ENCODE data around the gene PSMA7.
"Not testable (repeated sequence)": the region's sequence is repeated elsewhere in the genome, so short reads cannot be mapped to it uniquely, and the experiment has no call there.

PSMA7 gene

GRCh38 chr20:62155428-62156253 lies 12.4 kb upstream of the PSMA7 start:
- DNase-seq = no peak

GRCh38 chr20:62151835-62152364 lies 8.7 kb upstream of the PSMA7 start:
- DNase-seq = no peak

DNA sequence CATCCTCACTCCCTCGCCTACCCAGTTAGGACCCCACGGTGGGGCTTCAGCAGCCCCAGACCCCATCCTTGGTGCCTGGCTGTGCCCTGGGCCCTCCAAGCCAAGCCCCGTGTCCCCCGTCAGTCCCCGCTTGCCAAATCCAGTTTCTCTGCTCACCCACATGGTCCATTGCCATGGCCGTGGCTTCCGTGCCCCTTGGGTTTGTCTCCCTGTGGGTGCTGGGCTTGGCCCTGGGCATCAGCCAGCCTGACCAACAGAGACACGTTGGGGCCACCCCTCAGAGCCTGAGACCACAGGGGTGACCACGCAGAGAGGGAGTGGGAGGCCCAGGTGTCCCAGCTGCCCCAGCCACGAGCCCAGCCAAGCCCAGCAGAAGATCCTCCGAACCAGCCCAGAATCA lies 8.0 kb upstream of the PSMA7 start:
- DNase-seq = no peak

- DNase-seq = no peak
Measured at GRCh38 chr20:62150310-62150575, 7.0 kb upstream of the PSMA7 start.

DNA sequence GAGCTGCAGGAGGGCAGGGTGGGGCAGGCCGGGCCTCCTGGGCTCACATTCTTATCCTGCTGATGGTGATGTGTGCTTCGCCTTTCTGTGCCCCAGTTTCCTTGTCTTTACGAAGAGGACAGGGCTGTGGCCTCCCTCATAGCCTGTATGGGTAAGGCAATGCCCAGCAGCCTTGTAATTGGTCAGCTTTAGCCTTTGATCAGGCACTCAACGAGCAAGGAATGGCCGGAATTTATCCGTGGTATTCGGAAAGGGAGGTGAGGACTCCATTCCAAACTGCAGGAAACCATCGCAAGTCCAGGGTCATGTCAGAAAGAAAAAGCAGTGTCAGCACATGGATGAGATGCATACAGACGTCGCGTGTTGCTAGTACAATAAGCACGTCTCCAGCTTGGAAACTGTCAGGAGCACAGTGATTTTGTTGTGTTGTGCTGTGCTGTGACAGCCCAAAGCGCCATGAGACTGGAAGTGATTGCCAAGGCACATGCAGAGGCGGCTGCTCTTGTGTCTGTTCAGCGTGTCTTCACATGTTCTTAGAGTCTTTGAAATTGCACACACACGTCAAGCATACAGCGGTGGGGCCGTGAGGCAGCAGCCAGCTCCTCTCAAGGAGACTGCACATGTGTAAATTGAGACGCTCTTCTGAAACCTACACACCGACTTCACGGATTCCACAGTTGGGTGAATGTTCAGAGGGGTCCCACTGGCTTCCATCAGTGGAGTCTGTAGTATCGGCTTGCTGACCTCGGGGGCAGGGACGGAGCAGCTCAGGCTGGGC lies 6.5 kb upstream of the PSMA7 start:
- DNase-seq = no peak

GRCh38 chr20:62148908-62149314 lies 5.7 kb upstream of the PSMA7 start:
- DNase-seq = no peak

GRCh38 chr20:62148383-62148782 lies 5.2 kb upstream of the PSMA7 start:
- not testable (repeated sequence) for DNase-seq

DNA sequence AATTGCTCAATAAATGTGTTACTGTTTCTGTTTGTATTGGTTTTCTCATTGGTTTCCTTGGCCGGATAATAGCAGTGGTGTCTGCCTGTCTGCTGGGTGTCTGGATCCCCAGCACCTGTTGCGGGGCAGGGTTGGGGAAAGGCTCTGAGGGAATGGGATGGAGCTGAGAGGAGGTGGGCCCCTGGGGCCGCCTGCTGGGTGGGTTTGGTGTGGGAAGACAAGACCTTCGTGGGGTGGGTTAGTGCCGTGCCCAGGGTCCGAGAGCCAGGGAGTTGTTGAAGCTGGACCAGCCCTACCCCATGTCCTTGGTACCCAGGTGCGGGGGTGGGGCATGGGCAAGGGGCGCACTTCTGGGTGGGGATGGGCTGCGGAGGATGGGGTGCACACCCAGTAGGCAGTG lies 4.3 kb upstream of the PSMA7 start:
- no peak for DNase-seq

- no peak for DNase-seq
Measured at GRCh38 chr20:62147125-62147524, 3.9 kb upstream of the PSMA7 start.

GRCh38 chr20:62146019-62146755 lies 3.0 kb upstream of the PSMA7 start:
- DNase-seq = no peak

DNA sequence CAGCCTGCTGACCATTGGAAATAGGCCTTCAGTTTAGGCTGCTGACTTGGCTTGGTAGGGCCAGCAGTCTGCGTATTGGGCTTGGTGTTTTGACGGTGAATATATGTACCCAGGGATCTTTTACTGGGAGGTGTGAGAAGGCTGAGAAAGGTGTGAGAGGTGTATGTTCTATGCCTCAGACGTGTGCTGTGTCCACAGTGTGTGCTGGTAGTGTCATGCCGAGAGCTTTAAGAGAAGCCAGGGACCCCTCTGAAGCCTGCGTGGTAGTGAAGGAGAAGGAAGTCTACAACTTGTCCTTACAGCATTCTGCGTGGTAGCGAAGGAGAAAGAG lies 2.5 kb upstream of the PSMA7 start:
- DNase-seq = no peak

- DNase-seq = peak in 3 of 5 experiments; percentile 30 to 75 (median 47)
Measured at GRCh38 chr20:62143957-62144825, 997 bp upstream of the PSMA7 start.

- DNase-seq = no peak
Measured at GRCh38 chr20:62142252-62143080, 728 bp downstream of the PSMA7 start.

DNA sequence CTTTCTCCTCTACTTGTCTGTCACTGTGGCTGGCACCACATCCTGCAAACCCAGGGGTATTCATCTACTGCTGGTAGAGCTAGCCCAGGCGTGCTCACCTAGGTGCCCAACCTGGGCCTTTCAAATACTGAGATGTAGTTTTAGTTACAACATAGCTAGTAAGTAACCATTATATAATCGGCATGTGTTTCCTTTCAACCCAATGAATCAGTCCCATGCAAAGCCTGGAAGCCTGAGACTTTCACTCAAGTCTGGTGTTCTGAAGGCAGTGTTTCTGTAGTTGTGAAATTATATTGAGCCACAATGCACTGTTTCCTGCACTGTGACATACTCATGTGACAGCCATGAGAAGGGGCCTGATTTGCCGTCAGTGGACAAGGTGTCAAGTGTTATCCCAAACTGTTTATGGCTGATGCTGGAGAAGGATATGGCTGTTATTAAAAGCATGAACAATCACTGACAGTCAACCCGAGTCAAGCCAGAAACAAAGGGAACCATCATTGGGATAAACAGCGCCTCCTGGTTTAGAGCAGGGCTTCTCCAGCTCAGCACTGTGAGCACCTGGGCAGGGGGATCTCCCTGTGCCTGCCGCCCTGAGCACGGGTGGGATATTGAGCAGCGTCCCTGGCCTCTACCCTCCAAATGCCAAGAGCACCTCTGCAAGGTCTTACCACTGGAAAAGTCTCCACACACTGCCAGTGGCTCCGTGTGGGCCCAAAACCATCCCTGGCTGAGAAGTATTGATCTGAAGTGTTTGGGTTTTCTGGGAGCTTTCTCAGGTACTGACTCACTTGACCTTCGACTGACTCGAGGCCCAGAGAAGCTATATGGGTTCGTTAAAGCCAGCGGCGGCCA lies 1.6 kb downstream of the PSMA7 start:
- DNase-seq = peak in 2 of 5 experiments; percentile 70 to 74

DNA sequence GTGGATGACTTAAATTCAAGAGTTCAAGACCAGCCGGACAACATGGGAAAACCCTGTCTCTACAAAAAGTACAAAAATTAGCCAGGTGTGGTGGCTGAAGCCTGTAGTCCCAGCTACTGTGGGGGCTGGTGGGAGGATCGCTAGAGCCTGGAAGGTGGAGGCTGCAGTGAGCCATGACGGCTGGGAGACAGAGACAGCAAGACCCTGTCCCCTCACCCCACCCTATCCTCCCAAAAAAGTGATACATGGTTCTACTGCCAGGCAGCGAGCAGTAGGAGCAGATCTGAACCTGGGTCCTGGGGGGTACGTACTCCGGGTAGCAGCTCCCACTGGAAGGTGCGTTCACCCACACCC lies 2.2 kb downstream of the PSMA7 start:
- no peak for DNase-seq

DNA sequence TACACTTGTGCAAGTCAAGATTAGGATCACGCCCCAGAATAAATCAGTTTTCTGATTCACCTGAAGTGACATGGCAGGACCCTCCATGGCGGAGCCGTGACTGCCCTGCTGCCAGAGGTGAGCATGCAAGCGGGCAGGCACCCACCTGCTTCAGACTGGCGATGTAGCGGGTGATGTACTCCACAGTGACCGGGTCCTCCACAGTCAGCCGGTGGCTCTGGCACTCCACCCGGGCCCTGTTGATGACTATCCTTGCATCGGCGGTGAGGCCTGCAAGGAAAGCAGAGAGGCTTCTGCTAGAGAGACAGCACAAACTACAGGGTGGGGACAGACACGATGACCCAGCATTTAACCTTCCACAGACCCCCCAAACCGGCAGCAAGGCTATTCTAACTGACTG lies 3.6 kb downstream of the PSMA7 start:
- no peak for DNase-seq

GRCh38 chr20:62138912-62139311 lies 4.3 kb downstream of the PSMA7 start:
- DNase-seq = no peak

GRCh38 chr20:62138204-62138543 lies 5.0 kb downstream of the PSMA7 start:
- DNase-seq = no peak

GRCh38 chr20:62137478-62138203 lies 5.6 kb downstream of the PSMA7 start:
- DNase-seq = no peak

GRCh38 chr20:62137092-62137384 lies 6.2 kb downstream of the PSMA7 start:
- no peak for DNase-seq

All from T-helper 2 cell (primary cell).